ENCODE data around the gene CLVS2.

The CLVS2 gene

GRCh38 chr6:122977180-122977579 is 18.9 kb upstream of the CLVS2 start:
- no peaks in the 10 kb centered on the region for H4K20me1 ChIP-seq (ENCODE audit: insufficient read depth, low read length)
- H3K27me3 ChIP-seq (replicated peaks; ENCODE audit: insufficient read depth, low read length), result no peaks in the 10 kb centered on the region
- no peaks in the 10 kb centered on the region for H3K9me3 ChIP-seq (replicated peaks; ENCODE audit: insufficient read depth, low read length)
- DNase-seq, result no peak
- H3K27ac ChIP-seq (ENCODE audit: low read length), result no peak overlapping the region
- no peak overlapping the region for H3K9ac ChIP-seq (ENCODE audit: low read length)
- no peak overlapping the region for H2AFZ ChIP-seq (ENCODE audit: low read length)
- H3K4me2 ChIP-seq (ENCODE audit: low read depth, low read length), result no peak overlapping the region
- H3K9me2 ChIP-seq (replicated peaks; ENCODE audit: insufficient read depth, low read length), result no peaks in the 10 kb centered on the region
- no peaks in the 10 kb centered on the region for H3K4me1 ChIP-seq (ENCODE audit: low read length)
- no peak for TF ChIP-seq CTCF (IDR thresholded peaks at IDR 0.05; ENCODE audit: low read length)
- TF ChIP-seq EZH2 (optimal IDR thresholded peaks at IDR 0.05; ENCODE audit: low read depth, low read length), result no peak
- TF ChIP-seq EZH2phosphoT487 (IDR thresholded peaks at IDR 0.05; ENCODE audit: low read length), result no peak
- H3K79me2 ChIP-seq (ENCODE audit: low read length), result no peaks in the 10 kb centered on the region
- no peak overlapping the region for H3K4me3 ChIP-seq (ENCODE audit: low read length)
- H3F3A ChIP-seq (ENCODE audit: insufficient read depth, low read length), result no peaks in the 10 kb centered on the region
- no peaks in the 10 kb centered on the region for H3K36me3 ChIP-seq (replicated peaks; ENCODE audit: insufficient read depth, low read length)

- no peaks in the 10 kb centered on the region for H4K20me1 ChIP-seq (ENCODE audit: insufficient read depth, low read length)
- H3K9me2 ChIP-seq (replicated peaks; ENCODE audit: insufficient read depth, low read length), result no peaks in the 10 kb centered on the region
- no peaks in the 10 kb centered on the region for H3K36me3 ChIP-seq (replicated peaks; ENCODE audit: insufficient read depth, low read length)
- H3K4me2 ChIP-seq (ENCODE audit: low read depth, low read length), result no peak overlapping the region
- no peaks in the 10 kb centered on the region for H3K4me1 ChIP-seq (ENCODE audit: low read length)
- no peaks in the 10 kb centered on the region for H3K79me2 ChIP-seq (ENCODE audit: low read length)
- no peak overlapping the region for H3K9ac ChIP-seq (ENCODE audit: low read length)
- H3K9me3 ChIP-seq (replicated peaks; ENCODE audit: insufficient read depth, low read length), result no peaks in the 10 kb centered on the region
- TF ChIP-seq CTCF (IDR thresholded peaks at IDR 0.05; ENCODE audit: low read length), result no peak
- no peak for TF ChIP-seq EZH2phosphoT487 (IDR thresholded peaks at IDR 0.05; ENCODE audit: low read length)
- no peak for TF ChIP-seq EZH2 (optimal IDR thresholded peaks at IDR 0.05; ENCODE audit: low read depth, low read length)
- H3F3A ChIP-seq (ENCODE audit: insufficient read depth, low read length), result no peaks in the 10 kb centered on the region
- H3K27ac ChIP-seq (ENCODE audit: low read length), result no peak overlapping the region
- no peak for DNase-seq
- H2AFZ ChIP-seq (ENCODE audit: low read length), result no peak overlapping the region
- no peak overlapping the region for H3K4me3 ChIP-seq (ENCODE audit: low read length)
- no peaks in the 10 kb centered on the region for H3K27me3 ChIP-seq (replicated peaks; ENCODE audit: insufficient read depth, low read length)
Measured at GRCh38 chr6:122984393-122984792, 11.6 kb upstream of the CLVS2 start.

- Histone ChIP-seq H3K36me3 (replicated peaks; ENCODE audit: insufficient read depth, low read length) (no peaks in the 10 kb centered on the region), H3K9me3 (replicated peaks; ENCODE audit: insufficient read depth, low read length) (no peaks in the 10 kb centered on the region), H3K4me2 (ENCODE audit: low read depth, low read length) (no peak overlapping the region), H3F3A (ENCODE audit: insufficient read depth, low read length) (no peaks in the 10 kb centered on the region), H3K4me3 (ENCODE audit: low read length) (no peak overlapping the region), H4K20me1 (ENCODE audit: insufficient read depth, low read length) (no peaks in the 10 kb centered on the region), H3K27ac (ENCODE audit: low read length) (no peak overlapping the region), H3K27me3 (replicated peaks; ENCODE audit: insufficient read depth, low read length) (no peaks in the 10 kb centered on the region), H3K79me2 (ENCODE audit: low read length) (no peaks in the 10 kb centered on the region), H2AFZ (ENCODE audit: low read length) (no peak overlapping the region), H3K4me1 (ENCODE audit: low read length) (no peaks in the 10 kb centered on the region), H3K9ac (ENCODE audit: low read length) (no peak overlapping the region), H3K9me2 (replicated peaks; ENCODE audit: insufficient read depth, low read length) (no peaks in the 10 kb centered on the region)
- TF ChIP-seq EZH2phosphoT487 (IDR thresholded peaks at IDR 0.05; ENCODE audit: low read length) (no peak), EZH2 (optimal IDR thresholded peaks at IDR 0.05; ENCODE audit: low read depth, low read length) (no peak), CTCF (IDR thresholded peaks at IDR 0.05; ENCODE audit: low read length) (no peak)
- DNase-seq, result no peak
Measured at GRCh38 chr6:122994256-122994655, 1.8 kb upstream of the CLVS2 start.

Data from MM.1S (cell line).